Left lung (tissue), 10 donors: Measurements from ENCODE around the gene CHST8. TPM values are rescaled to one million over a fixed set of nuclear protein-coding genes. Genes with fewer than 3 reads are reported as not detected.

ENCODE experiments used
- ATAC-seq: fragments of 200-7000 bp; cut with Tn5 transposase; one replicate; pipeline ENCODE4 v1.9.1; 2020; ENCODE audit warnings: moderate library complexity
- DNase-seq, 4 donors: peaks; one replicate each; pipeline ENCODE4 v3.0.0-alpha.2; 2013 to 2020
- H3K27ac ChIP-seq, 2 donors: fragments of 200-600 bp; sonication (generic) in 1 of 2; one replicate each; pipeline versions ENCODE4 v1.5.0 to v1.8.0; 2020 to 2021
- H3K27me3 ChIP-seq, 2 donors: fragments of 200-600 bp; sonication (generic) in 1 of 2; one replicate each; pipeline versions ENCODE4 v1.5.0 to v1.8.0; 2020 to 2021
- H3K36me3 ChIP-seq, 2 donors: fragments of 200-600 bp; sonication (generic) in 1 of 2; one replicate each; pipeline versions ENCODE4 v1.5.0 to v1.8.0; 2020 to 2021
- H3K4me1 ChIP-seq, 2 donors: fragments of 200-600 bp; one replicate each; pipeline ENCODE4 v1.8.0; 2021
- H3K4me3 ChIP-seq, 2 donors: fragments of 200-600 bp; sonication (generic) in 1 of 2; one replicate each; pipeline versions ENCODE4 v1.5.0 to v1.8.0; 2020 to 2021; ENCODE audit warnings: mild to moderate bottlenecking in 1 of 2
- H3K9me3 ChIP-seq, 2 donors: fragments of 200-600 bp; sonication (generic) in 1 of 2; one replicate each; pipeline versions ENCODE4 v1.5.0 to v1.8.0; 2020 to 2021
- CTCF ChIP-seq, 2 donors: fragments of 200-600 bp; sonication (generic) in 1 of 2; IDR thresholded peaks; one replicate each; pipeline versions ENCODE4 v1.5.0 to v1.8.0; 2021; ENCODE audit warnings: antibody characterized with exemption in 2 of 2
- intact Hi-C, 2 donors: fragments of 100-400 bp; cut with DNase I; formaldehyde crosslinking; loops; one replicate each; pipeline versions ENCODE4 v1.11.2 to v1.14.2; 2022
- polyA plus RNA-seq, 6 donors: library from polyadenylated mRNA; unstranded; fragments of 120-200 nt; gene quantifications; one replicate each; pipeline ENCODE4 v1.2.1, GENCODE V29; 2013; ENCODE audit not compliant: insufficient read length in 6 of 6
- total RNA-seq, 2 donors: library from RNA; stranded (reverse); fragmentation: NEBNext Ultra II Directional; extraction: Animal tissue kit (Norgen Biotek cat#: 25700); gene quantifications; one replicate each; pipeline ENCODE4 v1.2.1, GENCODE V29; 2021
- donor health status: DM: no; HTN: yes; CAD: no.
- donor health status: DM: no; HTN: no; CAD: no.

The CHST8 gene
- total and polyA plus RNA-seq, 8 donors, result 0.24 to 0.47 TPM; not detected in 6

GRCh38 chr19:33796164-33796875, 174.6 kb downstream of the CHST8 start, which contains the start of gene KCTD15:
Gene KCTD15 (plus strand): TSS chr19:33796870. CDS start chr19:33800455, 3,585 bp downstream.
- H3K27ac ChIP-seq, result peak within 1 kb of the TSS; percentile 90 to 94
- peaks cover 0 to 76% of the 10 kb centered on the region in 2 donors for H3K27me3 ChIP-seq
- peaks cover 0 to 28% of the 10 kb centered on the region in 2 donors for H3K4me1 ChIP-seq
- H3K9me3 ChIP-seq, result no peaks in the 10 kb centered on the region
- H3K36me3 ChIP-seq, result peaks cover 0 to 5% of the 10 kb centered on the region in 2 donors
- DNase-seq (peak in 2 of 4 donors; percentile 68 to 73), ATAC-seq (peak; percentile 33)
- no peak for TF ChIP-seq CTCF (IDR thresholded peaks at IDR 0.05)
- intact Hi-C loops, result no loop called here
- peak within 1 kb of the TSS; percentile 68 to 74 for H3K4me3 ChIP-seq

GRCh38 chr19:33797802-33798671, 176.3 kb downstream of the CHST8 start:
- peak; percentile 41 for ATAC-seq
- TF ChIP-seq CTCF (IDR thresholded peaks at IDR 0.05), result no peak
- intact Hi-C loops, result no loop called here

GRCh38 chr19:33798681-33799111, 176.9 kb downstream of the CHST8 start:
- peaks cover 0 to 28% of the 10 kb centered on the region in 2 donors for H3K4me1 ChIP-seq
- no peak for TF ChIP-seq CTCF (IDR thresholded peaks at IDR 0.05)
- peaks cover 0 to 55% of the 10 kb centered on the region in 2 donors for H3K27me3 ChIP-seq
- no peak for ATAC-seq
- DNase-seq, result no peak
- H3K4me3 ChIP-seq, result peak overlapping the region; percentile 68 to 74
- peak overlapping the region; percentile 90 to 94 for H3K27ac ChIP-seq
- intact Hi-C loops, result no loop called here
- H3K36me3 ChIP-seq, result peaks cover 0 to 24% of the 10 kb centered on the region in 2 donors
- no peaks in the 10 kb centered on the region for H3K9me3 ChIP-seq

More at GRCh38 chr19:33797802-33798671, 176.3 kb downstream of the CHST8 start:
- Histone ChIP-seq H3K27ac (peak overlapping the region; percentile 90 to 94), H3K36me3 (peaks cover 0 to 19% of the 10 kb centered on the region in 2 donors), H3K4me1 (peaks cover 0 to 28% of the 10 kb centered on the region in 2 donors), H3K9me3 (no peaks in the 10 kb centered on the region), H3K27me3 (peaks cover 0 to 61% of the 10 kb centered on the region in 2 donors), H3K4me3 (peak overlapping the region; percentile 68 to 74)
- DNase-seq, result peak in 2 of 4 donors; percentile 46 to 58

- Histone ChIP-seq H3K4me3 (peak overlapping the region in 1 of 2 donors; percentile 74), H3K9me3 (no peaks in the 10 kb centered on the region), H3K27ac (no peak overlapping the region), H3K4me1 (peaks cover 0 to 25% of the 10 kb centered on the region in 2 donors), H3K36me3 (peaks cover 0 to 27% of the 10 kb centered on the region in 2 donors), H3K27me3 (peaks cover 0 to 51% of the 10 kb centered on the region in 2 donors)
- DNase-seq, result no peak
- ATAC-seq, result no peak
- intact Hi-C loops, result no loop called here
- no peak for TF ChIP-seq CTCF (IDR thresholded peaks at IDR 0.05)
These were observed 177.7 kb downstream of the CHST8 start for GRCh38 chr19:33799476-33799875.
